Epithelial cell of proximal tubule (primary cell): ENCODE data around the gene ST14. TPM values are rescaled to one million over a fixed set of nuclear protein-coding genes. Genes with fewer than 3 reads are reported as not detected.

Experiments used
- DNase-seq: peaks from one replicate; pipeline ENCODE4 v3.0.0-alpha.2; 2011; ENCODE audit warnings: low read depth
- H3K4me3 ChIP-seq: 2 replicates; pipeline ENCODE4 v1.5.1; 2011; ENCODE audit warnings: low read depth, mild to moderate bottlenecking, low read length
- total RNA-seq: library from RNA; depleted of rRNA; stranded (reverse); fragments of >200 nt; gene quantifications from 2 replicates; pipeline ENCODE4 v1.2.3, GENCODE V29; 2015
- TF ChIP-seq, protein P1 (sequence below): conservative IDR thresholded peaks from 2 replicates; pipeline ENCODE4 v1.5.1; 2012; ENCODE audit warnings: low read depth, mild to moderate bottlenecking, low read length

ST14 gene
- total RNA-seq, 1 donor from 2014 or later, result 75.5 TPM

DNA sequence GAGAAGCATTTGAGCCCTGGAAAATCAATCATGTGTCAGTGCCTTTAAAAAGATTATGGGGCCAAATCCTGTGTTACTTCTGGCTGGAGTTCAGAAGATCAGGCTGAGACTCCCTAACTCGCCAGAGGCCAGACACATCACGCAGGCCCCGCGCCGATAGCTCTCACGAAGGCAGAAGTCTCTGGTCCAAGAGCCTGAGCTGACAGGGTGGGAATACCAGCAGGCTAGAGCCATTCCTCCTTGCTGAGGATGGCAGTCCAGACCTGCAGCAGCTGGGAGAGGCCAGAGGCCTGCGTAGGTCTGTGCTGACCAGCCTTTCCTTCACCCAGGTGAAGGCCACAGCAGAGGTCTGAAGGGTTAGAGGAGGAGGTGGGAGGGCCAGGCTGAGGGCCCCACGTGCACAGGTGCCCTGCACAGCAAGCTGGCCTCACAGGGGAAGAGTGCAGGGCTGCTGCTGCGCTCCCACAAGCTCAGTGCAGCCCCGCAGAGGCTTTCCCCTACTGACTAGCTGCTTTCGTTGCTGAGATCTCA, 52.9 kb downstream of the ST14 start:
- DNase-seq, result no peak
- no peak overlapping the region for H3K4me3 ChIP-seq
- TF ChIP-seq, protein P1, sequence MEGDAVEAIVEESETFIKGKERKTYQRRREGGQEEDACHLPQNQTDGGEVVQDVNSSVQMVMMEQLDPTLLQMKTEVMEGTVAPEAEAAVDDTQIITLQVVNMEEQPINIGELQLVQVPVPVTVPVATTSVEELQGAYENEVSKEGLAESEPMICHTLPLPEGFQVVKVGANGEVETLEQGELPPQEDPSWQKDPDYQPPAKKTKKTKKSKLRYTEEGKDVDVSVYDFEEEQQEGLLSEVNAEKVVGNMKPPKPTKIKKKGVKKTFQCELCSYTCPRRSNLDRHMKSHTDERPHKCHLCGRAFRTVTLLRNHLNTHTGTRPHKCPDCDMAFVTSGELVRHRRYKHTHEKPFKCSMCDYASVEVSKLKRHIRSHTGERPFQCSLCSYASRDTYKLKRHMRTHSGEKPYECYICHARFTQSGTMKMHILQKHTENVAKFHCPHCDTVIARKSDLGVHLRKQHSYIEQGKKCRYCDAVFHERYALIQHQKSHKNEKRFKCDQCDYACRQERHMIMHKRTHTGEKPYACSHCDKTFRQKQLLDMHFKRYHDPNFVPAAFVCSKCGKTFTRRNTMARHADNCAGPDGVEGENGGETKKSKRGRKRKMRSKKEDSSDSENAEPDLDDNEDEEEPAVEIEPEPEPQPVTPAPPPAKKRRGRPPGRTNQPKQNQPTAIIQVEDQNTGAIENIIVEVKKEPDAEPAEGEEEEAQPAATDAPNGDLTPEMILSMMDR, result no peak

DNA sequence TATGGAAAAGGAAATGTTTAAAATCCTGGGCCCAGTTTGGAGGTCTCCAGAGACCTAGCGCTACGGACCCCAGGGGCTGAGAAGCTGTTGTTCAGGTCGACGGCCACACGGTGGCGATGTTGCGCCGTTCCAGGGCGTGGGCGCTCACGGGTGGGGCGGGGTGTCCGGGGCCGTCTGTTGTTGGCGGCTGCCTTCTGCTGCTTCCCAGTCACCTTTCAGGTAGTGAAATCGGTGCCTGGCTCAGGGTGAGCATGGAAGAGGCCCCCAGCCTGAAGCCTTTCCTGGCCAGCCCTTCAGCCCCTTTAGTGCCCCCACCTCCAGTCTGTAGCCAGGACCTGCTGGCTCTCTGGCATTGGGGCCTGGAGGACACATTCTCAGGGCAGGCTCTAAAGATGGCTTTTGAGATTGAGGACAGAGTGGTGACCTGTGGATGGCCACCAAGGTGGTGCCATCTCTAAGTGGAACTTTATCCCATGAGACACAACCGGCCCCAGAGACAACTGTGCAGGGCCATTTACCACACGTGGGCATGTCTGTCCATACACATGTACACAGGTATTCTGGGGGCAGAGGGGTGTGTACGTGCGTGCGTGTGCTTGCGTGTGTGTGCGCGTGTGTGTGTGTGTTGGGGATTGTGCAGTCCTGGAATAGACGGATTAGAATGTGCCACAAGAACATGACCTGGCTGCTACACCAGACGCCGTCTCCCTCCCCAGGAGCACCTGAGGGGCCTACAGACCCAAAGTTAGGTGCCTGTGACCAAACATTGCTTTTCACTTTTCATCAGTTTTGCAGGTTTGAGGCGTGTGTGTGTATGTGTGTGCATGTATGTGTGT, 53.8 kb downstream of the ST14 start:
- no peak overlapping the region for H3K4me3 ChIP-seq
- TF ChIP-seq, protein P1, result peak; percentile 80
- no peak for DNase-seq

DNA sequence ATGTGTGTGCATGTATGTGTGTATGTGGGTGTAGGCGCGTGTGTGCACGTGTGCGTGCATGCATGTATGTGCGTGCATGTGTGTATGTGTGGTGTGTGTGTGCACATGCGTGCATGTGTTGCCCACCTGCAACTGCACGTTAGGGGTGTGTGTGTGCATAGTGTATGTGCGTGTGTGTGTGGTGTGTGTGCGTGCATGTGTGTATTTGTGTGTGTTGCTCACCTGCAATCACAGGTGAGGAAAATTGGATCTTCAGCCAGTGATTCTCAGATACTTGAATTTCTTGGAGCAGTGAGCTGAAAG, 54.3 kb downstream of the ST14 start:
- TF ChIP-seq, protein P1, result no peak
- DNase-seq, result no peak

DNA sequence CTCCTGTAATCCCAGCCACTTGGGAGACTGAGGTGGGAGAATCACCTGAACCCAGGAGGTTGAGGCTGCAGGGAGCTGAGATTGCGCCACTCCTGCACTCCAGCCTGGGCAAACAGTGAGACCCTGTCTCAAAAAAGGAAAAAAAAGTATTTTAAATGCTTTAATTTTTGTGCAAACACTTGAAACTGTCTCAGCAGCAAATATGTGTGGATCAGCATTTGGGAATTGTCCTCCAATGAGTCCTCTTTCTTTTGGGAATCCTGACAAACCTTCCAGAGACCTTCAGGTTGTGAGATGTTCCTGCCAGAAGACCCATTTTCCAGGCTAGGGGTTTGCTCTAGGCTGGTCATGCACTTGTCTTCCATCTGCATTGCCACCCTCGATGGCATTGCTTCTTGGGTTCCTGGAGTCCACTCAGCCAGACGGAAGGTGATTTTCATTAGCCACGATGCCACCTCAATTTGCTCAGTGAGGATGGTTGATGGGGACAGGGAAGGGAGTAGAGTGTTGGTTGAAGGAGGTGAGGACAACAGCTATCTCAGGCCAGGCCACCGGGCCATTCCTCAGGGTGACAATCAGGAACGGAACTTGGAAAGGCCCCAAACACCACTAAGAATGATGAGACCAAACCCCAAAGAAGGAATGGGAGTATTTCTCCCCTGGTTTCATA, 55.4 kb downstream of the ST14 start:
- H3K4me3 ChIP-seq, result no peak overlapping the region
- DNase-seq, result no peak
- TF ChIP-seq, protein P1, result no peak

More for the DNA sequence above, 54.3 kb downstream of the ST14 start:
- no peak overlapping the region for H3K4me3 ChIP-seq

DNA sequence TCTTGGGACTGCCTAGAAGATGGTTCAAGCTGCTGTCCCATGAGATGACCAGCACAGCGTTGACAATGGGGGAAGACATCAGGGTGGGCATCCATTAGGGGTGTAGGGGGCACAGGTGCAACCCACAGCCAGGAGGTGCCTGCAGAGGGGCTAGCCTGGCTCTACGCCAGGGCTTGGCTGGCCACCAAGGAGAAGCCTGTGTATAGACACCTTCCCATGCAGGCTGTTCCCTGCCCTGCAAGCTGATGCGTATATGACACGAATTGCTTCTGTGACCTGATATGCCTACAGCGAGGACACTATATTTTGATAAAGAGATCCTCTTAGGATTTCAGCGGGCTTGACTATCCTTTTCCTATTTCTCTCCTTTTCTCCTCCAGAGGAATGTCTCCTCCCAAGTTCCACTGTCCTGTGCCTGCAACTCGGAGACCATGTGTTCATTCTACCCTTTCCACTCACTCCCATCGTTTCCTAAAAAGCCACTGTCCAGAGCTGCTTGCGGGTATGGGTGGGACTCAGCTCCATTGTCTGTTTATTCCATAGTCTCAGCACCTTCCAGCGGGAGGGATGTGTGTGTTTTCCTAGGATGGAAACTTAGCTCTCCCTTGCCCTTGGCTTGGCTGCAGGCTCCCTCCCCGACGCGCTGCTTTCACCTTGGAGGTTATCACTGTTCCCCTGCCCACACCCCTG, 56.1 kb downstream of the ST14 start:
- TF ChIP-seq, protein P1, result no peak
- H3K4me3 ChIP-seq, result no peak overlapping the region
- DNase-seq, result no peak

DNA sequence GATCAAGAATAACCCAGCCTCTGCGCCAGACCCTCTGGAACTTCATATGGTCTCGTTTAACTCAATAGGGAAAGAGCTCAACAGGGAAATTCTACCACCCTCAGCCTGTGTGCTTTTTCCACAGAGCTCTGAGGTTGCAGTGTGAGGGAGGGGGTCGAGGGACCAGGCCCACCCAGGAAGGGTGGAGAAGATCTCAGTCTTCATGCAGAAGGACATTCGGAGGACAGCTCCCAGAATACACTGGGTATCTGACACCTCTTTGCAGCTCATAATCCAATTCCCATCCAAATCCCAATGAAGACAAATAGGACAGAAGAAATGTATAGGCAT, 56.6 kb downstream of the ST14 start:
- no peak overlapping the region for H3K4me3 ChIP-seq
- TF ChIP-seq, protein P1, result no peak

More for the DNA sequence above, 56.6 kb downstream of the ST14 start:
- DNase-seq, result no peak
